Iris pigment epithelial cell (primary cell): Measurements from ENCODE around the gene VSTM2A.

Experiments
- DNase-seq: peaks from one replicate; pipeline ENCODE4 v3.0.0-alpha.2; 2011; ENCODE audit warnings: low read depth

VSTM2A gene

DNA sequence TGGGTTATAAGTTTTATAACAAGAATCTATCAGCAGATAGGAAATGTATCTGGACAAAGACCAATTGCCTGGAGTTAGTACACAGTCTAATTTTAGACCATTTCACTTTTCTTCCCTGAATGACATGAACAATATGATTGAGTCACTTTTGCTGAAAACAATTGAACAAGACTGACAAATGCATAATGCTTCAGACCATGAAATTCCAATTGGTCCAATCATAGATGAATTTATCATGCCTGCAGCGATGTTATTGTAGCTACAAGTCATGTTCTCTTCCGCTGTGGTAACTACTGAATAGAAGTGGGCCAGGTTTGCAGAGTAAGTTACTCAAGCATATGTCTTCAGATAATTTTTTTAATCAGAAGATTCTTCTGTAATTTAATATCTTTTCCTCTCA is 73.4 kb downstream of the VSTM2A start:
- peak; percentile 1 for DNase-seq
